HepG2 (cell line): ENCODE measurements around the gene CSNK2B. TPM values are rescaled to one million over a fixed set of nuclear protein-coding genes. Genes with fewer than 3 reads are reported as not detected.

ENCODE experiments used
- ATF1 ChIP-seq: IDR thresholded peaks from 2 replicates; pipeline ENCODE4 v1.6.1; 2016; ENCODE audit warnings: mild to moderate bottlenecking, control low read depth
- BRCA1 ChIP-seq: sonication (generic); formaldehyde crosslinking; IDR thresholded peaks from 2 replicates; pipeline ENCODE4 v1.4.0; 2020; ENCODE audit warnings: missing genetic modification reagents
- FOXO1 ChIP-seq: sonication (generic); formaldehyde crosslinking; IDR thresholded peaks from 2 replicates; pipeline ENCODE4 v1.4.0; 2020; ENCODE audit warnings: missing genetic modification reagents
- GATAD2A ChIP-seq: IDR thresholded peaks from 2 replicates; pipeline ENCODE4 v1.6.1; 2016
- GTF2F1 ChIP-seq: fragments of 150-350 bp; IDR thresholded peaks from 2 replicates; pipeline ENCODE4 v1.6.1; 2014; ENCODE audit warnings: low read length
- HDAC2 ChIP-seq: sonication (generic); formaldehyde crosslinking; IDR thresholded peaks from 2 replicates; pipeline ENCODE4 v1.4.0; 2020; ENCODE audit warnings: missing genetic modification reagents
- NFATC3 ChIP-seq: sonication (generic); formaldehyde crosslinking; IDR thresholded peaks from 2 replicates; pipeline ENCODE4 v1.5.1; 2020; ENCODE audit warnings: mild to moderate bottlenecking, missing genetic modification reagents
- NFYC ChIP-seq: IDR thresholded peaks from 2 replicates; pipeline ENCODE4 v1.6.1; 2016; ENCODE audit warnings: missing genetic modification reagents, missing compliant biosample characterization
- NKX3-1 ChIP-seq: sonication (generic); formaldehyde crosslinking; IDR thresholded peaks from 2 replicates; pipeline ENCODE4 v1.5.0; 2020; ENCODE audit warnings: missing genetic modification reagents
- POLR2AphosphoS2 ChIP-seq: IDR thresholded peaks from 2 replicates; pipeline ENCODE4 v1.6.1; 2011; ENCODE audit warnings: low read depth, low read length, improper control_type of control experiment
- SALL2 ChIP-seq: sonication (generic); formaldehyde crosslinking; IDR thresholded peaks from 2 replicates; pipeline ENCODE4 v1.8.1; 2023; ENCODE audit warnings: mild to moderate bottlenecking, missing genetic modification reagents, inconsistent platforms
- SMARCC2 ChIP-seq: fragments of 450-650 bp; IDR thresholded peaks from 2 replicates; pipeline ENCODE4 v1.6.1; 2017; ENCODE audit warnings: antibody characterized with exemption, mild to moderate bottlenecking
- SRY ChIP-seq: sonication (generic); formaldehyde crosslinking; IDR thresholded peaks from 2 replicates; pipeline ENCODE4 v1.8.0; 2022; ENCODE audit warnings: mild to moderate bottlenecking, missing genetic modification reagents
- TP53 ChIP-seq: sonication (generic); formaldehyde crosslinking; conservative IDR thresholded peaks from 2 replicates; pipeline ENCODE4 v1.4.0; 2020; ENCODE audit warnings: missing genetic modification reagents
- ZNF17 ChIP-seq: sonication (generic); formaldehyde crosslinking; IDR thresholded peaks from 2 replicates; pipeline ENCODE4 v1.5.0; 2020; ENCODE audit warnings: mild to moderate bottlenecking, missing genetic modification reagents
- ZNF230 ChIP-seq: sonication (generic); formaldehyde crosslinking; IDR thresholded peaks from 2 replicates; pipeline ENCODE4 v1.4.0; 2020; ENCODE audit warnings: mild to moderate bottlenecking, missing genetic modification reagents
- ZNF274 ChIP-seq: sonication (generic); formaldehyde crosslinking; IDR thresholded peaks from 2 replicates; pipeline ENCODE4 v1.5.1; 2020; ENCODE audit warnings: mild to moderate bottlenecking, missing genetic modification reagents
- ZNF570 ChIP-seq: sonication (generic); formaldehyde crosslinking; IDR thresholded peaks from 2 replicates; pipeline ENCODE4 v1.4.0; 2020; ENCODE audit warnings: mild to moderate bottlenecking, missing genetic modification reagents, borderline replicate concordance
- ZNF572 ChIP-seq: sonication (generic); formaldehyde crosslinking; IDR thresholded peaks from 2 replicates; pipeline ENCODE4 v1.5.1; 2020; ENCODE audit warnings: mild to moderate bottlenecking, missing genetic modification reagents
- ZNF598 ChIP-seq: sonication (generic); formaldehyde crosslinking; IDR thresholded peaks from 2 replicates; pipeline ENCODE4 v1.5.1; 2020; ENCODE audit warnings: mild to moderate bottlenecking, missing genetic modification reagents, borderline replicate concordance
- ZNF720 ChIP-seq: sonication (generic); formaldehyde crosslinking; IDR thresholded peaks from 2 replicates; pipeline ENCODE4 v1.4.0; 2020; ENCODE audit warnings: missing genetic modification reagents
- ZNF761 ChIP-seq: sonication (generic); formaldehyde crosslinking; conservative IDR thresholded peaks from 2 replicates; pipeline ENCODE4 v1.4.0; 2020; ENCODE audit warnings: mild to moderate bottlenecking, missing genetic modification reagents
- ZNF788 ChIP-seq: sonication (generic); formaldehyde crosslinking; IDR thresholded peaks from 2 replicates; pipeline ENCODE4 v1.5.0; 2020; ENCODE audit warnings: mild to moderate bottlenecking, missing genetic modification reagents, borderline replicate concordance
- polyA plus RNA-seq, 8 experiments: library from polyadenylated mRNA; depleted of rRNA in 3 of 8; stranded (reverse) in 7 of 8; unstranded in 1 of 8; fragments of >200 nt; fragmentation: Illumina TruSeq in 4 of 8; extraction: Trizol in 4 of 8; gene quantifications; 2 replicates each; pipeline versions ENCODE4 v1.2.1 to v1.2.3, GENCODE V29; 2011 to 2016; ENCODE audit warnings: low read depth in 4 of 8, missing spikeins in 1 of 8, mixed read lengths in 1 of 8; ENCODE audit not compliant: insufficient read depth in 1 of 8
- total RNA-seq, 5 experiments: library from RNA; depleted of rRNA; stranded (reverse); fragments of >200 nt; fragmentation: Illumina TruSeq; extraction: Trizol; gene quantifications; 2 replicates each; pipeline ENCODE4 v1.2.3, GENCODE V29; 2016; ENCODE audit warnings: low read depth in 1 of 5
- TF ChIP-seq, protein P1 (sequence below): sonication (generic); formaldehyde crosslinking; IDR thresholded peaks from 2 replicates; pipeline ENCODE4 v1.4.0; 2020; ENCODE audit warnings: mild to moderate bottlenecking, missing genetic modification reagents
- TF ChIP-seq, protein P2 (sequence below): sonication (generic); formaldehyde crosslinking; IDR thresholded peaks from 2 replicates; pipeline ENCODE4 v1.4.0; 2020; ENCODE audit warnings: mild to moderate bottlenecking, missing genetic modification reagents
- TF ChIP-seq, protein P3 (sequence below): sonication (generic); formaldehyde crosslinking; conservative IDR thresholded peaks from 2 replicates; pipeline ENCODE4 v1.8.0; 2022; ENCODE audit warnings: low read depth, missing genetic modification reagents

CSNK2B gene
- total and polyA plus RNA-seq, 2 of the 13 experiments (the other 11 are each of a cell fraction or from before 2014, with no cell fraction given): 111 to 296 TPM

DNA sequence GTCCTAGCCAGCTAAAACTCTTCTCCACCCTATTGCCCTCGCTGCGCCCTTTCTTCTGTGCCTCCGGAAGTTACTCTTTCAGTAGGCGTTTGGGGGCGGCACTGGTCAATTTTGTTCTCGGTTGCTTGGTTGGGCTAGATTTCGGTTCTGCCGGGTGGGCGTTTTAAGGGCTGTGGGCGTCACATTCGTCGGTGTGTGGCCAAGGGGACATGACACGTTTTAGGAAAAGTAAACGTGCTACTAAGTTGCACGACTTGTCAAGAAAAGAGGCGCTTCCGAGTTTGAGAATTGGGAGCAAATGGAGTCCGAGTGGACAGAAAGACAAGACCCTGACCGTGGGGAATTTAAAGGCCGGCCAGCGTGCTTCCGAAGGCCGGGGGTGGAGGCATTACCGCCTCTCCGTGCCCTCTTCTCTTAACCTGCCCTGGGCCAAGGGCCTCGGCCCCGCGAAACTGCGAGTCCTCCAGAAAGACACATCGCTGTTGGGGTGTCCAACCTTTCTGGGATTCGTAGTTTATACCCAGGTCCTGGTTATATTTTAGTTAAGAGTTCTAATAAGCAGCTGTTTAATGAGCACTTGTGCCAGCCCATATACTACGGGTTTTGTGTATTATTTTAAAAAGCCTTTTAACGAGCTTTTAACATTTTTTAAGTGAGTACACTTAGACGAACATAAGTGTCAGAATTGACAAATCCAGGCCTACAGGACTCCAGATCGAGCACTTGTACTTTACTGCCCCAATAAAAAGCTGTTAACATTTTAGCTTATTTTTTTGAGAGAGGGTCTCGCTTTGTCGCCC lies 12.8 kb upstream of the CSNK2B start (continued):
- no peak for TF ChIP-seq BRCA1 (CRISPR knock-in tag)
- TF ChIP-seq NKX3-1 (CRISPR knock-in tag): peak; percentile 44; the same call in 1 of the 2 replicates
- peak; percentile 8; the same call in 1 of the 2 replicates for TF ChIP-seq ZNF788
- 0 out of 2 replicates have a peak, but pooled peaks have one; percentile 11 for TF ChIP-seq TP53 (CRISPR knock-in tag)
- TF ChIP-seq ATF1 (CRISPR knock-in tag): peak; percentile 1; the same call in 1 of the 2 replicates
- peak; percentile 17; the same call in 1 of the 2 replicates for TF ChIP-seq ZNF761 (CRISPR knock-in tag)
- TF ChIP-seq ZNF274 (CRISPR knock-in tag): no peak
- TF ChIP-seq, protein P1, sequence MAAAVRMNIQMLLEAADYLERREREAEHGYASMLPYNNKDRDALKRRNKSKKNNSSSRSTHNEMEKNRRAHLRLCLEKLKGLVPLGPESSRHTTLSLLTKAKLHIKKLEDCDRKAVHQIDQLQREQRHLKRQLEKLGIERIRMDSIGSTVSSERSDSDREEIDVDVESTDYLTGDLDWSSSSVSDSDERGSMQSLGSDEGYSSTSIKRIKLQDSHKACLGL (CRISPR knock-in tag): no peak
- TF ChIP-seq FOXO1 (CRISPR knock-in tag): peak; percentile 8
- peak; percentile 58; the same call in 1 of the 2 replicates for TF ChIP-seq ZNF720 (CRISPR knock-in tag)
- TF ChIP-seq, protein P2, sequence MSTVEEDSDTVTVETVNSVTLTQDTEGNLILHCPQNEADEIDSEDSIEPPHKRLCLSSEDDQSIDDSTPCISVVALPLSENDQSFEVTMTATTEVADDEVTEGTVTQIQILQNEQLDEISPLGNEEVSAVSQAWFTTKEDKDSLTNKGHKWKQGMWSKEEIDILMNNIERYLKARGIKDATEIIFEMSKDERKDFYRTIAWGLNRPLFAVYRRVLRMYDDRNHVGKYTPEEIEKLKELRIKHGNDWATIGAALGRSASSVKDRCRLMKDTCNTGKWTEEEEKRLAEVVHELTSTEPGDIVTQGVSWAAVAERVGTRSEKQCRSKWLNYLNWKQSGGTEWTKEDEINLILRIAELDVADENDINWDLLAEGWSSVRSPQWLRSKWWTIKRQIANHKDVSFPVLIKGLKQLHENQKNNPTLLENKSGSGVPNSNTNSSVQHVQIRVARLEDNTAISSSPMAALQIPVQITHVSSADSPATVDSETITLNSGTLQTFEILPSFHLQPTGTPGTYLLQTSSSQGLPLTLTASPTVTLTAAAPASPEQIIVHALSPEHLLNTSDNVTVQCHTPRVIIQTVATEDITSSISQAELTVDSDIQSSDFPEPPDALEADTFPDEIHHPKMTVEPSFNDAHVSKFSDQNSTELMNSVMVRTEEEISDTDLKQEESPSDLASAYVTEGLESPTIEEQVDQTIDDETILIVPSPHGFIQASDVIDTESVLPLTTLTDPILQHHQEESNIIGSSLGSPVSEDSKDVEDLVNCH (CRISPR knock-in tag): no peak
- peak; percentile 61 for TF ChIP-seq GATAD2A (CRISPR knock-in tag)
- peak; percentile 55; the same call in 1 of the 2 replicates for TF ChIP-seq SRY (CRISPR knock-in tag)
- no peak for TF ChIP-seq ZNF570 (CRISPR knock-in tag)
- no peak for TF ChIP-seq ZNF598 (CRISPR knock-in tag)
- TF ChIP-seq HDAC2 (CRISPR knock-in tag): peak; percentile 52; the same call in 1 of the 2 replicates
- no peak for TF ChIP-seq ZNF230 (CRISPR knock-in tag)
- peak; percentile 17; the same call in 1 of the 2 replicates for TF ChIP-seq NFYC (CRISPR knock-in tag)
- peak; percentile 85; the same call in 1 of the 2 replicates for TF ChIP-seq NFATC3
- TF ChIP-seq ZNF17 (CRISPR knock-in tag): no peak
- TF ChIP-seq SALL2 (CRISPR knock-in tag): peak; percentile 40
- TF ChIP-seq, protein P3, sequence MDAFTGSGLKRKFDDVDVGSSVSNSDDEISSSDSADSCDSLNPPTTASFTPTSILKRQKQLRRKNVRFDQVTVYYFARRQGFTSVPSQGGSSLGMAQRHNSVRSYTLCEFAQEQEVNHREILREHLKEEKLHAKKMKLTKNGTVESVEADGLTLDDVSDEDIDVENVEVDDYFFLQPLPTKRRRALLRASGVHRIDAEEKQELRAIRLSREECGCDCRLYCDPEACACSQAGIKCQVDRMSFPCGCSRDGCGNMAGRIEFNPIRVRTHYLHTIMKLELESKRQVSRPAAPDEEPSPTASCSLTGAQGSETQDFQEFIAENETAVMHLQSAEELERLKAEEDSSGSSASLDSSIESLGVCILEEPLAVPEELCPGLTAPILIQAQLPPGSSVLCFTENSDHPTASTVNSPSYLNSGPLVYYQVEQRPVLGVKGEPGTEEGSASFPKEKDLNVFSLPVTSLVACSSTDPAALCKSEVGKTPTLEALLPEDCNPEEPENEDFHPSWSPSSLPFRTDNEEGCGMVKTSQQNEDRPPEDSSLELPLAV (CRISPR knock-in tag): no peak
- TF ChIP-seq SMARCC2: no peak
- no peak for TF ChIP-seq POLR2AphosphoS2
- peak; percentile 72 for TF ChIP-seq ZNF572 (CRISPR knock-in tag)
- no peak for TF ChIP-seq GTF2F1
